KMS-11 (cell line): Measurements from ENCODE around the gene FAM153A.
"Not testable (repeated sequence)": the region's sequence is repeated elsewhere in the genome, so short reads cannot be mapped to it uniquely, and the experiment has no call there.

Experiments used
- H2AFZ ChIP-seq: fragments of 200-600 bp; sonication (generic); 2 replicates; pipeline ENCODE4 v1.6.1; 2016; ENCODE audit warnings: antibody characterized with exemption, mixed run types, low read depth
- H3K27ac ChIP-seq: fragments of 200-600 bp; sonication (generic); 2 replicates; pipeline ENCODE4 v1.6.1; 2016; ENCODE audit warnings: mild to moderate bottlenecking, mixed run types
- H3K27me3 ChIP-seq: fragments of 200-600 bp; sonication (generic); 2 replicates; pipeline ENCODE4 v1.6.1; 2017; ENCODE audit warnings: mild to moderate bottlenecking, low read depth, mixed run types, moderate library complexity; ENCODE audit not compliant: insufficient read depth
- H3K36me3 ChIP-seq: fragments of 200-600 bp; sonication (generic); 2 replicates; pipeline ENCODE4 v1.6.1; 2017; ENCODE audit warnings: mild to moderate bottlenecking, mixed run types; ENCODE audit not compliant: insufficient read depth
- H3K4me1 ChIP-seq: fragments of 200-600 bp; sonication (generic); 2 replicates; pipeline ENCODE4 v1.6.1; 2016; ENCODE audit warnings: mild to moderate bottlenecking, low read depth, mixed run types; ENCODE audit not compliant: poor library complexity, severe bottlenecking
- H3K4me2 ChIP-seq: fragments of 200-600 bp; sonication (generic); 2 replicates; pipeline ENCODE4 v1.7.0; 2016; ENCODE audit warnings: mild to moderate bottlenecking, mixed run types
- H3K4me3 ChIP-seq: fragments of 200-600 bp; sonication (generic); IDR thresholded peaks from 2 replicates; pipeline ENCODE4 v1.6.1; 2017; ENCODE audit warnings: low read depth, low read length, mixed read lengths; ENCODE audit not compliant: insufficient read depth
- H3K79me2 ChIP-seq: fragments of 200-600 bp; sonication (generic); 2 replicates; pipeline ENCODE4 v1.6.1; 2016; ENCODE audit warnings: low read depth, mixed run types; ENCODE audit not compliant: insufficient read depth
- H3K9ac ChIP-seq: fragments of 200-600 bp; sonication (generic); 2 replicates; pipeline ENCODE4 v1.6.1; 2016; ENCODE audit warnings: mild to moderate bottlenecking, mixed run types
- H4K20me1 ChIP-seq: fragments of 200-600 bp; sonication (generic); 2 replicates; pipeline ENCODE4 v1.6.1; 2016; ENCODE audit warnings: mild to moderate bottlenecking, mixed run types; ENCODE audit not compliant: insufficient read depth

FAM153A gene

DNA sequence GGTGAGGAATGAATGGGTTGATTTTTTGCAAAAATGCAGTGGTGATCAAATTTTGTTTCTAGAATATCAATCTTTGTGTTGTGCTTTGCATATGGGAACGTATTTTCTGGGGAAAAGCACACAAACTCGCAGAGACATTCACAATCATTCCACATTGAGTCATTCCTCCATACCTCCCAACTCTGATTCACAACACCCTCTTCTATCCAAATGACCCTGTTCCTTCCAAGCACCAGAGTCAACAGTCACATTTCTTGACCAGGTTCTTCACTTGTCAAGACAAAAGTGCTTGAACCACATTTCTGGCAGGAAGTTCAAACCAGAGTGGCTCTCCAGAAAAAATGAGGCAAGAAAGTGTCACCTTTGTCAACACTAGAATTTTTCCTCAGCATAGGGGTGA, 35.3 kb downstream of the FAM153A start:
- not testable (repeated sequence) for H4K20me1 ChIP-seq, H3K4me2 ChIP-seq, H3K27me3 ChIP-seq, H3K27ac ChIP-seq, H2AFZ ChIP-seq, H3K4me3 ChIP-seq, H3K79me2 ChIP-seq, H3K9ac ChIP-seq, H3K4me1 ChIP-seq, H3K36me3 ChIP-seq

DNA sequence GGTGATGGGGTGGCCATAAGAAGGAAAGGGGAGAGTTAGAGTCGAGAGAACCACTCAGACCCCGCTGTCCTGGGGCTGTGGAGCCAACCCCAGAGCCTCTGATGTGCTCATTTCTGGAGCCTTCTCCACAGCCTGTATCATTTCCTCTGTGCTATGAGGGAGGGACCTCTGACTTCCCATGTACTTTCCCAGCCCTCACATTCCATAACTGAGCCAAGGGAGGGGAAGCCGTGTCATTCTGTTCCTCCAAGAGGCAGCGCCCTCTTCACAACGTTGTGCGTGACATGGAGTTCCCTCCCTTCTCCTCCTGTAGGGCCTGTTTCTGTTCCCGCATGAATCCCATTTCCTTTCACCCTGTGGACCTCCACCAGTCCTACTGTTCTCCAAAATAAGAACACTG, 57.8 kb downstream of the FAM153A start:
- not testable (repeated sequence) for H3K4me1 ChIP-seq, H3K27me3 ChIP-seq, H3K27ac ChIP-seq, H3K79me2 ChIP-seq, H4K20me1 ChIP-seq, H3K36me3 ChIP-seq, H3K9ac ChIP-seq, H2AFZ ChIP-seq, H3K4me2 ChIP-seq, H3K4me3 ChIP-seq

DNA sequence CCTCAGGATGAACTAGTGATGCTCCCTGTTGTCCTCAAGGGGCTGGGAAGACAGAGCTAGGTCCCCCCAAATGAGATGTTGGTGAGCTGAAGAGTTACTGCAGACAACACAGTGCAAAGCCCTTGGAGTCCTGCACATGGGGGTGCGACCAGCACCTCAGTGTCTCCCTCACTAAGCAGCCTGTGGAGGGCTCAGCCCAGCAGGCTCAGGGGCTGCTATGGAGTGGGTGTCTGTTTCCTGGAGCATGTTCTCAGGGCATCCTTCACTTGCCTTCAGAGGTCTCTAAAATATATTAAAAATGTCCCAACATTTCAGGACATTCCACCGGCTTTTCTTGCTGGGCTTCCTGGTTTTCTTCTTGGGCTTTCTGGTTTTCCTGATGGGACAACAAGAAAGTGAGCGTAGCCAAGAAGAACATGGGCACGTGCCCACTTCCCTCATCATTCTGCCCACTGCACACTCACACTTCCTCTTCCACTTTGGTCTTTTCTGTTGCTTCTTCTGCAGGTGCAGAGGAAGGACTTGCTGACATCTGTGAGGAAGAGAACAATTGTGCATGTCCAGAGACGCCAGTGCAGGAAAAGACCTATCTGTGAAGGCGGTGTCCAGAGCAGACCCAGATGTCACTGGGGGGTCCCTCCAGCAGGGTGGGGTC, 58.7 kb downstream of the FAM153A start:
- not testable (repeated sequence) for H3K27ac ChIP-seq, H3K36me3 ChIP-seq, H4K20me1 ChIP-seq, H2AFZ ChIP-seq, H3K27me3 ChIP-seq, H3K79me2 ChIP-seq, H3K4me2 ChIP-seq, H3K4me1 ChIP-seq, H3K9ac ChIP-seq, H3K4me3 ChIP-seq

DNA sequence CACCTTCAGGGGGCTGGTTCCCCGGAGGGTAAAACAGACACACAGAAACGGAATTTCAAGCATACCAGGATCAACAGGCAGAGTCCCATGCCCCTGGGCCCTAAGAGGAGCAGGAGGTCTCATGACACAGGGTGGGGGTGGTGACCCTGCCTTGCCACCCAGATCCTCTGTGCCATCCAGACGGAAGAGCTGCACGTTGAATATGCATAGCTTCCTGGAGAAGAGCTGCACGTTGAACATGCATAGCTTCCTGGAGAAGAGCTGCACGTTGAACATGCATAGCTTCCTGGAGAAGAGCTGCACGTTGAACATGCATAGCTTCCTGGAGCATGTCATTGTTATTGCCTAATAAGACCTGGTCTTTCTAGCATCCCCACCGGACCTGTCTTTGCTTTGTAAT, 59.9 kb downstream of the FAM153A start:
- not testable (repeated sequence) for H4K20me1 ChIP-seq, H3K4me1 ChIP-seq, H3K79me2 ChIP-seq, H3K4me2 ChIP-seq, H2AFZ ChIP-seq, H3K9ac ChIP-seq, H3K36me3 ChIP-seq, H3K27ac ChIP-seq, H3K27me3 ChIP-seq, H3K4me3 ChIP-seq

DNA sequence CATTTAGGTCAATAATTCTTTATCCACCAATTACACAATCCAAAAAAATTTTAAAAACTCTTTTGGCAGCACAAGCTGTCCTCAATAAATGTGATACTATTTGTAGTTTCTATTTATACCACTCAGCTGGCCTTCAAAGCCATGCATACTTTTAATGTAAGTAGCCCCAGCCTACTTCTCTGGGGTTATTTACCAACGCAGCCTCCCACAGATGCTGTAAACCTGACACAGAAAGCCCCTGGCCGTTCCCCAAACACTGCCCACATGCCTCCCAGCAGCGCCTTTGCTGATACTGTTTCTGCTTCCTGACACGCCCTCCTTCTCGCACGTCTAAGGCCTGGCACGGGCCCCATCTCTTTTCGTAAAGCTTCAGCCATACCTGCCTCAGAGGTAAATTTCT, 62.7 kb downstream of the FAM153A start:
- H2AFZ ChIP-seq, H3K4me3 ChIP-seq, H4K20me1 ChIP-seq, H3K27ac ChIP-seq, H3K27me3 ChIP-seq, H3K79me2 ChIP-seq, H3K36me3 ChIP-seq, H3K4me2 ChIP-seq, H3K4me1 ChIP-seq, H3K9ac ChIP-seq: not testable (repeated sequence)

DNA sequence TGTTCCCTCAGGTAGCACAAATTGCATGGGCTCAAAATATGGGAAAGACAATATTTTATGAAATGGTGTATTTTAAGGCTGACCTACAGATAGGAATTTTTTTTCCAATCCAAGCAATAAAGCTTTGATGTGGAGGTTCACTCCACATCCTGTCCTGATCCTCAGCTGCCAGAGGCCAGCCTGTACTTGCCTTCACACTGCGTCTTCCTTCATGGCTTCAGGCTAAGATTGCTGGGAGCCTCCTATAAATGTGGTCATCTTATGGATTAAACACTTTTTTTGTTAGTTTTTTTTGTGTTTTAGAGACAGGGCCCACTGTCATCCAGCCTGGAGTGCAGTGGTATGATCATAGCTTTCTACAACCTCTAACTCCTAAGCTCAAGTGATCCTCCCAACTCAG, 67.3 kb downstream of the FAM153A start:
- not testable (repeated sequence) for H3K27ac ChIP-seq, H4K20me1 ChIP-seq, H3K4me1 ChIP-seq, H3K4me2 ChIP-seq, H3K79me2 ChIP-seq, H3K27me3 ChIP-seq, H3K4me3 ChIP-seq, H3K36me3 ChIP-seq, H3K9ac ChIP-seq, H2AFZ ChIP-seq

DNA sequence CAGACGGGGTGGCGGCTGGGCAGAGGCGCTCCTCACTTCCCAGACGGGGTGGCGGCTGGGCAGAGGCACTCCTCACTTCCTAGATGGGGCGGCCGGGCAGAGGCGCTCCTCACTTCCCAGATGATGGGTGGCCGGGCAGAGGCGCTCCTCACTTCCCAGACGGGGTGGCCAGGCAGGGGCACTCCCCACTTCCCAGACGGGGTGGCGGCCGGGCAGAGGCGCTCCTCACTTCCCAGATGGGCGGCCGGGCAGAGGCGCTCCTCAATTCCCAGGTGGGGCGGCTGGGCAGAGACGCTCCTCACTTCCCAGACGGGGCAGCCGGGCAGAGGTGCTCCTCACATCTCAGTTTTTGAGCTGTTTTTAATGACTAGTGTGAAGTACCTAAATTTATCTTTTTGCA, 86.6 kb downstream of the FAM153A start:
- H3K79me2 ChIP-seq, H3K4me3 ChIP-seq, H3K36me3 ChIP-seq, H3K27ac ChIP-seq, H3K9ac ChIP-seq, H3K4me1 ChIP-seq, H4K20me1 ChIP-seq, H2AFZ ChIP-seq, H3K27me3 ChIP-seq, H3K4me2 ChIP-seq: not testable (repeated sequence)

DNA sequence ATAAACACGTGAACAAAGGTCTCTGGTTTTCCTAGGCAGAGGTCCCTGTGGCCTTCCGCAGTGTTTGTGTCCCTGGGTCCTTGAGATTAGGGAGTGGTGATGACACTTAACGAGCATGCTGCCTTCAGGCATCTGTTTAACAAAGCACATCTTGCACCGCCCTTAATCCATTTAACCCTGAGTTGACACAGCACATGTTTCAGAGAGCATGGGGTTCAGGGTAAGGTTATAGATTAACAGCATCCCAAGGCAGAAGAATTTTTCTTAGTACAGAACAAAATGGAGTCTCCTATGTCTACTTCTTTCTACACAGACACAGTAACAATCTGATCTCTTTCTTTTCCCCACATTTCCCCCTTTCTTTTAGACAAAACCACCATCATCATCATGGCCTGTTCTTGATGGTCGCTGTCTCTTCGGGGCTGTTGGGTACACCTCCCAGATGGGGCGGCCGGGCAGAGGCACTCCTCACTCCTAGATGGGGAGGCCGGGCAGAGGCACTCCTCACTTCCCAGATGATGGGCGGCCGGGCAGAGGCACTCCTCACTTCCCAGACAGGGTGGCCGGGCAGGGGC, 87.3 kb downstream of the FAM153A start:
- not testable (repeated sequence) for H3K4me2 ChIP-seq, H3K9ac ChIP-seq, H3K4me3 ChIP-seq, H3K79me2 ChIP-seq, H4K20me1 ChIP-seq, H3K27me3 ChIP-seq, H3K36me3 ChIP-seq, H3K27ac ChIP-seq, H2AFZ ChIP-seq, H3K4me1 ChIP-seq

DNA sequence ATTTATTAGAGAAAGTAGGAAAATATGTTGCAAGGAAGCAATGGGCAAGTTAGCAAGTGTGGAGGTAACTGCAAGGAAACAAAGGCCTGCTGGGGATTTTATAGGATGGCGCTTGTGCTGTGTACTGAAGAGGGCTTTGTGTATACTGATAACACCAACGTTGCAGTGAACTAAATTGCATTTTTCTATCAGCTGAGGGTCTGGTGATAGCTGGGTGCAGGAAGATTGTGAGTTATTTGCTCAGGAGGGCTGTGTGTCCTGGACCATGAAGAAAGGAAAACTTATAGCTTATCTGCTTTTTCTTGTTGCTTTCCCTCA, 88.2 kb downstream of the FAM153A start:
- H3K36me3 ChIP-seq, H3K27me3 ChIP-seq, H3K4me1 ChIP-seq, H2AFZ ChIP-seq, H3K9ac ChIP-seq, H3K27ac ChIP-seq, H3K79me2 ChIP-seq, H3K4me3 ChIP-seq, H4K20me1 ChIP-seq, H3K4me2 ChIP-seq: not testable (repeated sequence)

DNA sequence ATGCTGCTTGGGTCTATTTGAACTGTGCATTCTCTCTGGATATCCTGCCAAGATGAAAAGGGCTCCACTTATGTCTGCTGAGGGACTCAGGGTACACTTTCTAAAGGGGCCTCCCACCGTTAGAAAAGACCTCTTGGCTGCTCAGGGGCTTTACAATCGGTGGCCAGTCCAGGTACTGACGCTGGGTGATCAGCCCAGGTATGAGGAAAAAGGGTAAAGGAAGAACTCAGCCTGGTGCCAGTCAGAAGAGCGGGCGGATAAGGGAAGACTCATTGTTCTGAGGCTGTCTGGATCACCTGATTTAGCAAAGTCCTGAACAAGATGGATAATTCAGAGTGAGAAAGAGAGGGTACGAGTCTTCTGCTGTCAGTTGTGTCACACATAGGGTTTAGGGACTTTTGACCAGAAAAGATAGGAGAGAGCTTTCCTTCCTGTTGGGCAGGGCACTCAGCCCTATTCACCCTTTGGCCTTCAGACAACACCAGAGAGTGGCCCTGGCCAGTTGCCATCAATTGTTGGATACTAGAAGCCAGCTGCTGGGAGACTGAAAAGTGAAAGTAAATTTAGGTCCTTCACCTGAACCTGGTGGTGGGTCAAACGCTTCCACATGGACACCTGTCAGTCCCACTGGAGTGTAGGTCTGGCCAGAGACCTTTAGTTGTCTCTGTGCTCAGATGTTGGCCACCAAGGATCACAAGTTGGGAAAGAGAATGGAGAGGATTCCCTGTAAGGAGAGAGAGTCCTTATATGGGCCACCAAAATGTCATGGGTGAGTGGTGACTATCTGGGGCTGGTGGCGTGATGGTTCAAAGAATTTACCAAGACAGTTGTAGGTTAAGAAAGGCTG, 88.8 kb downstream of the FAM153A start:
- not testable (repeated sequence) for H4K20me1 ChIP-seq, H3K36me3 ChIP-seq, H3K79me2 ChIP-seq, H3K4me2 ChIP-seq, H2AFZ ChIP-seq, H3K27ac ChIP-seq, H3K4me1 ChIP-seq, H3K4me3 ChIP-seq, H3K27me3 ChIP-seq, H3K9ac ChIP-seq
